ENCODE results near the gene APOB. TPM values are rescaled to one million over a fixed set of nuclear protein-coding genes. Genes with fewer than 3 reads are reported as not detected.

Gene APOB
- total RNA-seq, 1 donor from 2014 or later = 0.50 TPM

DNA sequence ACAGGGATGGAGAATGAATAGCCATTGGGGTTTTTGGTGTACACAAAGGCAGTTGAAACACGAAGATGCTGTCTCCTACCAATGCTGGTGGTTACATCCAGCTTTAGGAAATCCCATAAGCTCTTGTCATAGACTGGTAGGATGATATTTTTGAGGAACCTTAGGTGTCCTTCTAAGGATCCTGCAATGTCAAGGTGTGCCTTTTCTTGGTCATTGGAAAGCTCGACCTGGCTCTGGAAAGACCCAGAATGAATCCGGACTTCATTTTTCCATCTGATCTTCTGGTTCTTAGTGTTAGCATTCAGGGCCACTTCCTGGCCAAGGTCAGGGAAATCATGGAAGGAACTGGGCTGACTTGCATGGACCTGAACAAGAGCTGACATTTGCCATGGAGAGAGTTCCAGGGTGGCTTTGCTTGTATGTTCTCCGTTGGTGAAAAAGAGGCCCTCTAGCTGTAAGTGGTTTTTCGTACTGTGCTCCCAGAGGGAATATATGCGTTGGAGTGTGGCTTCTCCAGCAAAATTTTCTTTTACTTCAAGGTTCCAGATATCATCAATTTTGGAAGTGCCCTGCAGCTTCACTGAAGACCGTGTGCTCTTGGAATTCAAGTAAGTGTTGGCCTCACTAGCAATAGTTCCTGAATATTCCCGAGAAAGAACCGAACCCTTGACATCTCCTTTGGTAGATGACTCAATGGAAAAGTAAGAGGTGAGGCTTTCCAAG is 38.0 kb downstream of the APOB start:
- no peak for DNase-seq (ENCODE audit: low read depth)

DNA sequence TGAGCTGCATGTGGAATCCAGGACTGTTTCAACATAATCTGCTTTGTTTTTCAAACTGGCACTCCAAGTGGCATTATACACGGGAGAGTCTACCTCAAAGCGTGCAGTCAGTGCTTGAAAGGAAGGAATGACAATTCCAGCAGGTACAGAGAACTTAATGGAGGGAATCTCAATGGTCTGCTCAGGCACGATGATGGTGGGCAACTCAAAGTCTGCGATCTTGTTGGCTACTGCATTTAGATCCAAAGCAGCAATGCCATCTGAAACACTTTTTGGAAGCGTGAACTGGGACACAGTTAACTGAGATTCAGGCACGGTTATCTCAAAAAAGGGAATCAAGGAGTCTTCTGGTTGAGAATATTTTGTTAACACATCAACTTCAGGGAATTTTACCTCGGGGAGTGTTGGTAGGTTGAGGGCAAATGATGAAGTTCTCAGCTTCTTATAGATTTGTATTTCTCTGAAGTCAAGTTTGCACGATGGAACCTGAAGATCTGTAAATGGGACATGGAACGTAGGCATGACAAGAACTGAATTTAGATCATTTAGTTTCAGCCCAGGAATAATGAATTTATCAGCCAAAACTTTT is 38.7 kb downstream of the APOB start:
- DNase-seq (ENCODE audit: low read depth) = no peak

DNA sequence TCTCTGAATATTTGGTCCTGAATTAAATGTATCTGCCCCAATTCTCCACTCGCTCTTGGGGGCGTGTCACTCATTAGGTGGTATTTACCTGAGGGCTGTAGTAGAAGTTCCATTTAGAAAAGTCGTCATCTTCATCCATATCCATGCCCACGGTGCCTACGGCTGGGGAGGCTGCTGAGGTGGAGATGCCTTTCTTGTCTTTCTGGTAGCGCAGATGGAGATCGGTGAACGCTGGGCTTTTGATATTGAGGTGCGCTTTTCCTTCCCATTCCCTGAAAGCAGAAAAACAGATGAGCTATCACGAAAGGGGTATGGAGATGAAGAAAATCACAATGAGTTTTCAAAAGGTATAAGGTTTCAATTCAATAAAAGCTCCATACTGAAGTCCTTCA is 39.7 kb downstream of the APOB start:
- no peak for DNase-seq (ENCODE audit: low read depth)

DNA sequence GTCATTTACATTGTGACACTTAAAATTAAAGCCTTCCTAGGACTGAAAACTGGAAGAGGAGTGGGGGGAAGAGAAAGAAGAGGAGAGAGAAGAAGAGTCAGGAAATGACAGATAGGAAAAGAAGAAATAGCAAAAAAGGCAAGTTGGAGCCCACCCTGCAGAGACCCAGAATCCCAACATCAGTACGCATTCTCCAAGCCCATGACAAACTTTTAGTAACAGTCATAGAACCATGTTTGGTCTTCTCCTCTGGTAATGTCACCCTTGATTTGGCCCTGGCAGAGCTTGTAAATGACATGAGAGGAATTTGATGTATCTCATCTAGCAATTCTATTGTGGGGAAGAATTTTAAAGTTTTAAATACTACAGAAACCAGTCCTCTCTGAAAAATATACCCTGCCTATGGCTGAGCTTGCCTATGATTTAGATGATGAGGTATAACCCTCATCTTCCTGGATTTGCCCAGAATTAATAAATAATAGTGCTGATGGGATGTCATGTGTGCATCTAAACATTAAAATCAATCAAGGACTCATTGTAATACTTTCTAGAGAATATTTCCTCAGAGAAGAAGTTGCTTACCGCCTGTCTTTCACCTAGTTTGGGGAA is 40.2 kb downstream of the APOB start:
- no peak for DNase-seq (ENCODE audit: low read depth)

DNA sequence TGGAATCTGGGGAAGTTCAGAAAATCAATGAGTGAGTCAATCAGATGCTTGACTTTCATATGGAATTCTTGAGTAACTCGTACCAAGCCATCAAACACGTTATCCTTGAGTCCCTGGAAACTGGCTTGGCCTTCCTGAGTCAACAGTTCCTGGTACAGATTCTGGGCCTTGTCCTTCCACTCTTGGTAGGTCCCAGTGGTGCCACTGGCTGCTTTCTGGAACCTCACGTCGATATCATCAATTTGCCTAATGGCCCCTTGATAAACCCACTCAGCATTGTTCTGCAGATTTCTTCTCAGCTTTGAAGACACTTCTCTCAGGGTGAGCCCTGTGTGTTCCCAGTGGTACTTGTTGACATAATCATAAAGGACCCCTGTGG is 41.1 kb downstream of the APOB start:
- no peak for DNase-seq (ENCODE audit: low read depth)

DNA sequence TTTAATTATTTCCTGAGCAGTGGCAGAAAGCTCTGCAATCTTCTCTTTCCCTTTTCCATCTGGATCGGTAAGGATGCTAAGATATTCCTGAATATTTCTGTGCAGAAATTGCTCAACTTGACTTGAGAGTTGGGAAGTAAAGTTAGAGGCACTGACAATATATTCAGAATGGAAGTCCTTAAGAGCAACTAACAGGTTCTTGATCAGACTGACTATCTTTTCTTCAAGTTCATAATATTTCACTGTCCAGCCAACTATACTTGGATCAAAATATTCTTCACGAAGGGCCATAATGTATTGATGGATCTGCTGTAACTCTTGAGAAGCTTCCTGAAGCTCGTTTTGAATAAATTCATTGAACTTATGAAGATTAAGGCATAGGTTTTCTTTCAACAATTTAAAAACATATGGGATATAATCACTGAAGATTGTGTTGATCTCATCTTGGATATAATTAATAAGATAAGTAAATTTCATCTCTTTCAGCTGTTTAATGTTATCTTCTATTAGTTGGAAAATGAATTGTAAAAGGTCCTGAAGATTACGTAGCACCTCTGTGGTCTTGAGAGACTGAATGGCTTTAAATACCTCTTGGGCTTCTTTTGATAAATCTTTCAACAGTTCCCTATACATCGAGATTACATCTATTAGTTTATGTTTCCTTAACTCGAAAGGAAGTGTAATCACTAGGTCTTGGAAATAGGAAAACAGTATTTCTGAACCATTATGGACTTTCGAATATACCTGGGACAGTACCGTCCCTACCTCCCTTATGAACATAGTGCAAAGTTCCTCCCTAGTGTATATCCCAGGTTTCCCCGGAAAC is 41.7 kb downstream of the APOB start:
- no peak for DNase-seq (ENCODE audit: low read depth)

DNA sequence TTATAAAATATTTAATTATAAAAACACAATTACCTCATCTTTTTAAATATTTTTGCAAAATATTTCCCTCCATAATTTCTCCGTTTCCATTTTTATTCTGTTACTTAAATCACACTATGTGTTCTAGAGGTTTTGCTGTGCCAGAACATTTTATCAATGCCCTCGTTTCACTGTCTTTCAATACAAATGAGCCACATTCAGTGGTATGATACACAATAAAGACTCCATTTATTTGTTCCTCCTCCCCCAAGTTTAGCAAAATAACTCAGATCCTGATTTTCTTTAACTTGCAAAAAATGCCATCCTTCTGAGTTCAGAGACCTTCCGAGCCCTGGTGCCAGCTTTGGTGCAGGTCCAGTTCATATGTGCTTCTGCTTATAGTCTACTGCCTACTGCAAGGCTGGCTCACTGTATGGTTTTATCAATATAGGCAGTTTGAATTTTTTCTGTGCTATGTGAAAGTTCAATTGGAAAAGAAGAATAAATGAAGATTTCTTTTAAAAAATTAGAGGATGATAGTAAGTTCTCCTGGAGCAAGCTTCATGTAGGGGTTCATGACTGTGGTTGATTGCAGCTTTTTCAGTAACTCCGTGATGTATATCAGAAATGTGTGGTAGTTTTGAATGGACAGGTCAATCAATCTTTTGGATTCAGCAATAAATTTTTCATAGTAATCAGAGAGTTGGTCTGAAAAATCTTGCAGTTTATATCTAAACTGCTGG is 42.5 kb downstream of the APOB start:
- DNase-seq (ENCODE audit: low read depth) = no peak

DNA sequence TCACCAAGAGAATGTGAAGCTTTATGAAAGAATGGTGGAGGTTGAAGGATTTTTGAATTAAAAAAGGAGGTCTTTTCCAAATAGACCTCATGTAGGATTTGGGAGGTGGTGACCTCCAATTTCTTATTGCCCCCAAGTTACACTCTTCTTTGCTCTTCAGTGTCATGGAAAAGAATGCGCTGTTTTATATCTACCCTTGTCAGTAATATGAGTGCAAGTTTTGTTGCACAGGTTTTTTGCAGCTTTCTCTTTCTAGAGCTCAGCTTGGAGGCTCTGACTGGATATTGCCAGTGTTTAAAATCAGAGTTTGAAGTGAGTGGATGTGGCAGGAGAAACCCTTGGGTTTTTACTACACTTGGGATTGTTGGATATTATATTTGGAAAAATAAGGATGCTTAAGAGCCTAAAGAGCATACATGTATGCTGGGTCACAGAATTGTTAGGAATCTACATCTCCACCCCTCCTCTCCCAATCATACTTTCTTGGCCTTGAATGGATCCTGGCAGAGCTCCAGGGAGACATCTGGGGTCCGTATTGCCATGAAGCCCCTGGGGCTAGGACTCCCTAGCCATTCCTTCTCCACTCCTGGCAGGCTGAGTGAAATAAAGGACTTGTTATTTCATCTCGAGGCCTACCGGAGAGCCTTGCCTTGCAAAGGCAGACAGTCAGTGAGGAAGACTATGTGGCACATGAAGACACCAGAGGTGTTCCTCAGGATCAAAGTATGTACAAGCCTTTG is 43.8 kb downstream of the APOB start:
- no peak for DNase-seq (ENCODE audit: low read depth)

DNA sequence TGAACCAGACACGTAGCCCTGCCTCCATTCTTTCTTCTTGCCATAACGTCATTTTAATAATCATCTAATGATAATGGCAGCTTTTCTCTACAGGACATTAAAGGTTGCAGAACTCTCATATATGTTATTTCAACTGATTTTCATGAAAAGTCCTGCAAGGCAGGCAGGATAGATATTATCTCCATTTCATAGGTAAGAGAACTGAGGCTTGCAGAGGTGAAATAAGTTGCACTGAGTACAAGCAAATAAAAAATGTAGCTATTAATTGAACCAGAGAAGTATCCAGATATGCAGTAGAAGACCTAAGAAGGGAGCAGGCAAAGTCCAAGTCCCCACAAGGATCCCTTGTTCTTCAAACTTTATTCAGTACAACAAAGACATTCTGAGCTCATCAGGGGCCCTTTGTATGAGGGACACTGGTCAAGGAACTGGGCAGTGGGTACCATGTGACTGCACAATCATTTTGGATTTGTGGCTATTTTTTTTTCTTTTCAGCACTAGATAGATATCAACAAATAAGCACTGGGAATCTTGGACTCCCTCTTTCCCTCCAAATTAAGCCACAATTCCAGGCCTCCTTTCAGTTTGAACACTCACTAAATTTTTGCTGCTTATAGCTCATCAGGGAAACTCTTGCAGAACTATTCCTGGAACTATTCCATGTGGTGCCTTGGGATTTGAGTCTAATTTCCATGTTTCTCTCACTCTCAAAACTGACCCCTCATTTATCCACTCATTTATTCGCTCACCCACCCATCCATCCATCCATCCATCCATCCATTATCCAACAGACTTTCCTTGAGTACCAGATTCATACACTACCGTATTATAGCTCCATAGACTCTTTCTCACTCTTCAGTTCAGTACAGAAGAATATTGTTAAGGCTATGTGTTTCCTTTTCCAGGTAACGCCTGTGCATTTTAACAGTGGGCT is 44.6 kb downstream of the APOB start:
- no peak for DNase-seq (ENCODE audit: low read depth)

DNA sequence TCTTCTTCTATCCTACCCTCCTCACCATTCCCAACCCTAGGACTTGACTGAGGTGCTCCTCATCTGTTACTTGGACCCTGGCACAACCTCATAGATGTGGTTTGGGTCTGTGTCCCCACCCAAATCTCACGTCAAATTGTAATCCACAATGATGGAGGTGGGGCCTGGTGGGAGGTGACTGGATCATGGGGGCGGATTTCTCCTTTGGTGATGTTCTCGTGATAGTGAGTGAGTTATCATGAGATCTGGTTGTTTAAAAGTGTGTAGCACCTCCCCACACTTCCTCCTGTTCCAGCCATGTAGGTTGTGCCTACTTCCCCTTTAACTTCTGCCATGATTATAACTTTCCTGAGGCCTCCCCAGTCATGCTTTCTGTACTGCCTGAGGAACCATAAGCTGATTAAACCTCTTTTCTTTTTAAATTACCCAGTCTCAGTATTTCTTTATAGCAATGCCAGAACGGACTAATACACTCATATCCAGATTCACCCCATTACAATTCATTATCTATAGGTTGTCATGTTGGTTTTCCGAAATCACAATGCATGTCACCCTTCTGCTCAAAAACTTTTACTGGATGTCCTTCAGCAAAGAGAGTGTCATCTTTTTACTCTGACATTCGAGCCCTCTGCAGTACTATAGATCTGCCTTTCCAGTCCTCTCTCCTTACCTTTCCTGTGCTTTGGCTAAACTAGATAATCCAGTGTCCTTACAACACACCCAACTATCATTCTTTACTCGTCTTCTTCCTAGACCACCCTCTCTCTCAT is 45.7 kb downstream of the APOB start:
- no peak for DNase-seq (ENCODE audit: low read depth)

DNA sequence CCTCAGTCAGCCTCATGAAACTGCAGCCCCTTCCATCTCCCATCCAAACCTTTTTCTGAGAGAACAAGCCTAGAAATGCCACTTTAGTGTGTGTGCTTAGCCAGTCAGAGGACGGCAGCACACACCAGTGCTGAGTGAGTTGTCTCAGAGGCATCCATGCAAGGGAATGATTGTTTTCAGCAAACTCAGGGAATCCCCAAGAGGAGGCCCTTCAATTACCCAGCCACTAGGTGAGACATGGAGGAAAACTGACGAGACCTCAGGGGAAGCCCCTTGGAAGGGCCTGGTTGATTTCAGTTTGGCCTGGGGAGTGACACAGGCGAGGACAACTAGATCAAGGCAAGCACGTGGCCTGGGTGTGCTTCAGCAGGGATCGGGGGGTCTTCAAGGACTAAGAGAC is 49.7 kb downstream of the APOB start:
- DNase-seq (ENCODE audit: low read depth) = peak; percentile 2

DNA sequence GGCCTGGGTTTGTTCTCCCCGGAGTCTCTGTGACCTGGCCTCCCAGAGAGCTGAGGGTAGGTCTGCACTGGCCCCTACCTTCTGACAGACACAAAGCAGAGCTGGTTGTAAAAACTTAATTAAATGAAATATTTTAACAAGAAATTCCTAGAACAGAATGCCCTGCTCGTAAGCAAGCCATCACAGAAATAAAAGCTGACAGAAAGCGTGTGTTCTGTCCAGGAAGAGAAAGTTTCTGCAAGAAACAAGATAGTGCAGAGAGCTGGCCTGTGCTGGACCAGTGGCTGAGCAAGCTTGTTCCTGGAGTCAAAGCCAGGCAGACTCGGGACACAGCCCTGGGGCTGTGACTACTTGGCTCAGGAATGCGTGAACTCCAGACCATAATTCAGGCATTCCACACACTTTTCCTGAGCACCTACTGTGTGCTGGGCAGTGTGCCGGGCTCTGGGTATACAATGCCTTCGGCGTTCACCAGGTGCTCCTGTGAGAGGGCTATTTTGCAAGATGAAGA is 51.6 kb downstream of the APOB start:
- peak; percentile 17 for DNase-seq (ENCODE audit: low read depth)

DNA sequence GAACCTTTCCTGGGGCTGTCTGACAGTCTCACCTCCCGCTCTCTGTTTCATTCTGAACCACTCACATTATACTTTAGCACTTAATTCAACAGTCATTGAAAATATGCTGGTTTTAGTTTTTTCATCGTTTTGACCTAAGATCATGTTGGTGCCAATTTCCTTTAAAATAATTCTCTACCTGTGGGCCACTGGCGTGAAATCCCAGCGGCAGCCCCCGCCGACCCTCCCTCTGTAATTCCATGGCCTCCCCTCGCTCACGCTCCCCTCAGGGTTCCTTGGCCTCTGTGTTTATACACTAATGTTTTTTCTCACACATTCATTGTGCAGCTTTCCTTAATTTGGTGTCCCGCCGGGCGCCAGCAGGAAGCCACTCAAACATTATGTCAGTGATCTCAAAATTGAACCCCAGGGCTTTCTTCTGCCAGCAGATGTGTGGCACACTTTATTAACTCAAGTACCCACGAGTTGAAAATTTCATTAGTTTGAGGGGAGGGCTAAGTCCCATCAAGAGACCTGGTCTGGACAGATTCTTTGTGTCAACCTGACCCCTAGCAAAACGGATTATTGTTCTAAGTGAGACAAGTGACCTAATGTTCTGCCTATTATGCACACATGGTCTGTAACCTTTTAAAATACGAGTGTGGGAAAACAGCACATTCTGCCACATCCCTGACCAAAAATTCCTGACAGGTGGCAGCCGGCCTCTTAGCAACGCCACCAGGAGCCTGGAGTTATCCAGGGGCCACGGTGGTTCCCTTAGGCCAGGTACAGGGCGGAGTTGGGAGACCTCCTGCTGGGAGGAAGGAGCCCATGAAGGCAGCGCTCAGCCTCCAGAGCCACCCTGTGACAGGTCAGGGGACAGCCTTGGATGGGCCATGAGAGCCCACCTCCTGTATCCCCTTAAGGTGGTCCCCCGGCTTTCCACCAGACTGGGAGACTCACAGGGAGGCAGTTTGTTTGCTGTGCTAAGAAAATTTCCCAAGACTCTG is 53.1 kb downstream of the APOB start:
- no peak for DNase-seq (ENCODE audit: low read depth)

DNA sequence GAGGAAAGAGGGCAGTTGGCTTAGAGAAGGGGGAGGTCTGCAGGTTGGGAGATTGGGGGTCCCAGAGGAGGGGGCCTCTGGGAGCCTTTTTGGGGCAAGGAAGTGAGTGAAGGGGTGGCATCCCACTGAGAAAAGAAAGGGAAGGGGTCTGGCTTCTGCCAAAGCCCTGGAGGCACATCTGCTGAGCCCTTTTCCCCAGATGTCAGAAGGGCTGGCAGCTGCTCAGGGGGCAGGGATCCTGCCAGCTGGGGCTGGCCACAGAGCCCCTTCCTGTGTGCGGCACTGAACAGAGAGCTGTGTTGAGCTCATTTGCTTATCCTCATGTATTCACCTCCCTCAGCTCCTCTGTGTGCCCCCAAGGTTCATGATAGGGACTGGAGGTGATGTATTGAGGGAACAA is 54.5 kb downstream of the APOB start:
- DNase-seq (ENCODE audit: low read depth) = no peak

DNA sequence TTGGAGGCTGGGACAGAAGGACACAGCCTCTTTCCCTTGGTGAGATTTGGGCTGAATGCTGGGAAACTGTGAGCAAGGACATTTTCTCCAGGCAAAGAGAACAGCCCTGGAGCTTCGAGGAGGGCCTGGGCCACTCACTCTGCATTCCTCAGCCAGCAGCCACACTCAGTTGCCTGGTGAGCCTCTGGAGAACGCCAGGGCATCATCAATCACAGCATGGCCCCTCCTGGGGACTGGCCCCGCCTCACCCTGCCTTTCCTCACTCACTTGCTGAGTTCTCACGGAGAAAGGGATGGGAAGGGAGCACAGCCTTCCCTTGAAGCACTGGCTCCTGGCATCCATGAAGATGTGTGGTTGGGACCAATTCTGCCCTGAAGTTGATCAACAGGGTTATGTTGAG is 55.0 kb downstream of the APOB start:
- no peak for DNase-seq (ENCODE audit: low read depth)

DNA sequence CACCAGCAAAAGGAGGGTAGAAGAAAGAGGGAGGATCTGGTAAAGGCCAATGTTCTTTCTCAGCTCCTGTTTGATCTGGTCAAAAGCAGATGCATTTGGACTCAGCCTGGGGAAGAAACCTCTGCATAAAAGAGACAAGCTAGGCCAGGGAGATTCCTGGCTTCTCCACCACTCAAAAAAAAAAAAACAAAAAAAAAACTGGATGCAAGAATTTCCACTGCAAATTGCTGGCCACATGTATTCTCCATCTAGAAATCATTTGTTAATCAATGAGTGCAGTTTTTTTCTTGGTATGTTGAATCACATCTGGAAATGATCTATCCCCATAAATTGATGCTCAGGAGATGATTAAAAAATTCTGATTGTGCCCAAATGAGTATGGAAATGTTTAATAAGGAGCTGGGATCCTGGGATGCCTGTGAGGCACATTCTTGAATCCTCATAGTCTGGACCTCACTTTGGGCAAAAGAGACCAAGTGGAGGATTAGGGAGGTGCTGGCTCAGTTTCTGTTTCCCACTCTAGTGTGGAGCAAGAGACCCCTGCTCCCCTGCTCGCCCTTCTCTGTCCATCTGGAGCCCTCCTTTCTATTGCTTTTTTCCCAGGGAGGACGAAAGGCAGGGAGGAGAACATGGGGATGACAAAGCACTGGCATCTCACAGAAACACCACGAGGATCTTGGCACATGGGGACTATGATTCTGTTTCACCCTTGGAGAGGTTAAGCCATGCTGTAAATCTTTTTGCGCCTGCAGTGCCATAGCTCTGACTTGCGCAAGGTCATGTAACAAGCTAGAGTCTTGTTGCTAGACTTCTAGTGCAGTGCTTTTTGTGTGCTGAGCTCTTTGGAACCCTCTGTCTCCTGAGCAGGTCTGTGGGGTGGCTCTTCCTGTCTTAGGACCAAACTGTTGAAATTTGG is 57.6 kb downstream of the APOB start:
- DNase-seq (ENCODE audit: low read depth) = no peak

DNA sequence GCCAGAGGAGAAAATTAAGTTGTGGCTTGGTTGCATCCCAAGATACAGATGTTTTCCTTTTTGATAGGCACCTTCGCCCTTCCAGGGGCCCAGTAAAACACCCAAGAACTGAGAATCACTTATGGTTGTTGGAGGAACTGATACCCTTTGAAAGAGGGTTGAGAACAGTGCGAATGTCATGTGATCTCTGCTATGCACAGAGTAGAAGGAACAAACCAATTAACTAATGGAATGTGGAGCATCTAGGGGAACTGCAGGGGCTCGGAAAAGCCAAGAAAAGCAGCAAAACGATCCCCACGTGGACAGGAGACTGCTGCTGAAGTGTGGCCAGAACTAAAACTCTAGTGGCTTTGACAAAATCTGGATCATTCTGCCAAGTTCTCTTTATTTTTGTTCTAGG is 58.8 kb downstream of the APOB start:
- no peak for DNase-seq (ENCODE audit: low read depth)

Data from renal cortical epithelial cell (primary cell).